Mucosa of rectum (tissue), 2 donors: ENCODE measurements around the gene FRMD5.
"Not testable (repeated sequence)": the region's sequence is repeated elsewhere in the genome, so short reads cannot be mapped to it uniquely, and the experiment has no call there.

Source experiments
- H3K27ac ChIP-seq, 2 donors: one replicate each; pipeline ENCODE4 v1.7.0; 2013; ENCODE audit warnings: inconsistent platforms in 2 of 2, low read depth in 2 of 2, low read length in 2 of 2
- H3K27me3 ChIP-seq, 2 donors: one replicate each; pipeline ENCODE4 v1.7.0; 2013; ENCODE audit warnings: low read length in 2 of 2; ENCODE audit not compliant: control insufficient read depth in 2 of 2, insufficient read depth in 2 of 2
- H3K36me3 ChIP-seq, 2 donors: one replicate each; pipeline ENCODE4 v1.7.0; 2013; ENCODE audit warnings: low read length in 2 of 2; ENCODE audit not compliant: control insufficient read depth in 2 of 2, insufficient read depth in 2 of 2
- H3K4me1 ChIP-seq, 2 donors: one replicate each; pipeline ENCODE4 v1.7.0; 2013; ENCODE audit warnings: low read length in 2 of 2, mild to moderate bottlenecking in 1 of 2; ENCODE audit not compliant: control insufficient read depth in 2 of 2, insufficient read depth in 2 of 2
- H3K4me3 ChIP-seq, 2 donors: one replicate each; pipeline ENCODE4 v1.7.0; 2013; ENCODE audit warnings: low read length in 2 of 2
- H3K9ac ChIP-seq, 2 donors: one replicate each; pipeline ENCODE4 v1.7.0; 2013; ENCODE audit warnings: low read length in 2 of 2, low read depth in 1 of 2, mild to moderate bottlenecking in 1 of 2
- H3K9me3 ChIP-seq, 2 donors: one replicate each; pipeline ENCODE4 v1.7.0; 2013; ENCODE audit warnings: low read length in 2 of 2; ENCODE audit not compliant: control insufficient read depth in 2 of 2
- donor health status: healthy.
- donor health status: Normal muscosa, but diverticular disease.

FRMD5 gene

GRCh38 chr15:44038755-44039191, 156.3 kb downstream of the FRMD5 start:
- Histone ChIP-seq H3K4me1 (no peaks in the 10 kb centered on the region), H3K27me3 (no peaks in the 10 kb centered on the region), H3K4me3 (no peak overlapping the region), H3K9me3 (no peaks in the 10 kb centered on the region), H3K36me3 (no peaks in the 10 kb centered on the region), H3K9ac (no peak overlapping the region), H3K27ac (no peak overlapping the region)

GRCh38 chr15:44035781-44036699, 159.0 kb downstream of the FRMD5 start:
- Histone ChIP-seq H3K27ac (no peak overlapping the region), H3K36me3 (no peaks in the 10 kb centered on the region), H3K9ac (no peak overlapping the region), H3K4me3 (no peak overlapping the region), H3K9me3 (no peaks in the 10 kb centered on the region), H3K27me3 (no peaks in the 10 kb centered on the region), H3K4me1 (no peaks in the 10 kb centered on the region)

GRCh38 chr15:44034933-44035624, 160.0 kb downstream of the FRMD5 start:
- Histone ChIP-seq H3K27ac (no peak overlapping the region), H3K27me3 (no peaks in the 10 kb centered on the region), H3K9ac (no peak overlapping the region), H3K4me1 (no peaks in the 10 kb centered on the region), H3K4me3 (no peak overlapping the region), H3K36me3 (no peaks in the 10 kb centered on the region), H3K9me3 (no peaks in the 10 kb centered on the region)

- no peaks in the 10 kb centered on the region for H3K27me3 ChIP-seq
- H3K36me3 ChIP-seq: no peaks in the 10 kb centered on the region
- H3K4me1 ChIP-seq: no peaks in the 10 kb centered on the region
- no peaks in the 10 kb centered on the region for H3K9me3 ChIP-seq
- no peak overlapping the region for H3K4me3 ChIP-seq
- no peak overlapping the region for H3K9ac ChIP-seq
- no peak overlapping the region for H3K27ac ChIP-seq
Measured at GRCh38 chr15:44034334-44034733, 160.7 kb downstream of the FRMD5 start.

- Histone ChIP-seq H3K9ac (no peak overlapping the region), H3K4me3 (no peak overlapping the region), H3K9me3 (no peaks in the 10 kb centered on the region), H3K27ac (no peak overlapping the region), H3K4me1 (no peaks in the 10 kb centered on the region), H3K27me3 (no peaks in the 10 kb centered on the region), H3K36me3 (no peaks in the 10 kb centered on the region)
Measured at GRCh38 chr15:44033894-44034293, 161.2 kb downstream of the FRMD5 start.

- H3K4me1 ChIP-seq, H3K9me3 ChIP-seq, H3K9ac ChIP-seq, H3K4me3 ChIP-seq, H3K27ac ChIP-seq, H3K36me3 ChIP-seq, H3K27me3 ChIP-seq: not testable (repeated sequence)
Measured at GRCh38 chr15:44032820-44033219, 162.3 kb downstream of the FRMD5 start.

- Histone ChIP-seq H3K27ac (no peak overlapping the region), H3K4me3 (no peak overlapping the region), H3K27me3 (no peaks in the 10 kb centered on the region), H3K9ac (no peak overlapping the region), H3K36me3 (no peaks in the 10 kb centered on the region), H3K4me1 (no peaks in the 10 kb centered on the region), H3K9me3 (no peaks in the 10 kb centered on the region)
Measured at GRCh38 chr15:44029940-44030568, 165.0 kb downstream of the FRMD5 start.

- Histone ChIP-seq H3K9me3 (no peaks in the 10 kb centered on the region), H3K4me1 (no peaks in the 10 kb centered on the region), H3K4me3 (no peak overlapping the region), H3K27me3 (no peaks in the 10 kb centered on the region), H3K36me3 (no peaks in the 10 kb centered on the region), H3K27ac (no peak overlapping the region), H3K9ac (no peak overlapping the region)
Measured at GRCh38 chr15:44029003-44029402, 166.1 kb downstream of the FRMD5 start.

- no peak overlapping the region for H3K9ac ChIP-seq
- H3K4me3 ChIP-seq: no peak overlapping the region
- H3K36me3 ChIP-seq: no peaks in the 10 kb centered on the region
- no peaks in the 10 kb centered on the region for H3K9me3 ChIP-seq
- H3K27ac ChIP-seq: no peak overlapping the region
- no peaks in the 10 kb centered on the region for H3K4me1 ChIP-seq
- H3K27me3 ChIP-seq: no peaks in the 10 kb centered on the region
Measured at GRCh38 chr15:44028349-44028748, 166.7 kb downstream of the FRMD5 start.

- no peaks in the 10 kb centered on the region for H3K9me3 ChIP-seq
- H3K27ac ChIP-seq: no peak overlapping the region
- no peaks in the 10 kb centered on the region for H3K4me1 ChIP-seq
- no peaks in the 10 kb centered on the region for H3K27me3 ChIP-seq
- H3K9ac ChIP-seq: no peak overlapping the region
- no peaks in the 10 kb centered on the region for H3K36me3 ChIP-seq
- H3K4me3 ChIP-seq: no peak overlapping the region
Measured at GRCh38 chr15:44024155-44024554, 170.9 kb downstream of the FRMD5 start.
